IMR-90 (cell line): ENCODE results near the gene ITGA2. TPM values are rescaled to one million over a fixed set of nuclear protein-coding genes. Genes with fewer than 3 reads are reported as not detected.
A peak's percentile ranks its signal among the peaks of the same experiment; 100 is the strongest.

Source experiments
- ATAC-seq: fragments of 200-7000 bp; cut with Tn5 transposase; 2 replicates; pipeline ENCODE4 v1.9.1; 2020; ENCODE audit warnings: low read depth, mild to moderate bottlenecking, moderate library complexity
- BruUV-seq: library from RNA; stranded (reverse); fragments of 400-500 nt; replicated peaks from 2 replicates; lab custom pipeline; 2021; lab: Mats Ljungman, UMichigan
- CTCF ChIA-PET: fragments of 300-600 bp; formaldehyde crosslinking; extraction: SDS; loops from one replicate; lab custom pipeline; 2021; ENCODE audit warnings: antibody characterized with exemption; lab: Yijun Ruan, JAX
- POLR2A ChIA-PET: fragments of 300-600 bp; sonication (Branson Sonifier 250); formaldehyde crosslinking; loops from one replicate; lab custom pipeline; 2022; ENCODE audit warnings: antibody characterized with exemption; ENCODE audit not compliant: unreplicated experiment; lab: Charles Lee
- DNase-seq: peaks from one replicate; pipeline ENCODE4 v3.0.0; 2013
- H2AFZ ChIP-seq: replicated peaks from 2 replicates; pipeline ENCODE3; 2013; ENCODE audit warnings: low read length, mild to moderate bottlenecking; ENCODE audit not compliant: poor library complexity
- H2AK5ac ChIP-seq: 2 replicates; pipeline ENCODE4 v1.6.1; 2013; ENCODE audit warnings: low read depth, low read length, inconsistent platforms
- H2AK9ac ChIP-seq: replicated peaks from 2 replicates; pipeline ENCODE3; 2013; ENCODE audit warnings: mild to moderate bottlenecking, low read depth, low read length, moderate library complexity; ENCODE audit not compliant: poor library complexity
- H2BK120ac ChIP-seq: 2 replicates; pipeline ENCODE4 v1.6.1; 2013; ENCODE audit warnings: low read depth, low read length, inconsistent platforms
- H2BK15ac ChIP-seq: 3 replicates; pipeline ENCODE4 v1.6.1; 2013; ENCODE audit warnings: low read depth, low read length, inconsistent platforms
- H2BK20ac ChIP-seq: 2 replicates; pipeline ENCODE4 v1.6.1; 2013; ENCODE audit warnings: low read depth, mild to moderate bottlenecking, inconsistent platforms, low read length, moderate library complexity
- H2BK5ac ChIP-seq: 2 replicates; pipeline ENCODE4 v1.6.1; 2013; ENCODE audit warnings: mild to moderate bottlenecking, low read depth, low read length, inconsistent platforms; ENCODE audit not compliant: poor library complexity, severe bottlenecking
- H3K14ac ChIP-seq: replicated peaks from 2 replicates; pipeline ENCODE4 v1.6.1; 2013; ENCODE audit warnings: low read depth, low read length, inconsistent platforms
- H3K18ac ChIP-seq: 2 replicates; pipeline ENCODE4 v1.6.1; 2013; ENCODE audit warnings: low read depth, low read length, control low read depth
- H3K23ac ChIP-seq: 2 replicates; pipeline ENCODE4 v1.6.1; 2013; ENCODE audit warnings: low read depth, low read length, inconsistent platforms
- H3K27ac ChIP-seq: 2 replicates; pipeline ENCODE4 v1.5.1; 2013; ENCODE audit warnings: mild to moderate bottlenecking, control low read depth, low read length; ENCODE audit not compliant: insufficient read depth
- H3K27me3 ChIP-seq: 2 replicates; pipeline ENCODE4 v1.6.1; 2013; ENCODE audit warnings: low read length; ENCODE audit not compliant: control insufficient read depth, insufficient read depth
- H3K36me3 ChIP-seq: 2 replicates; pipeline ENCODE4 v1.6.1; 2013; ENCODE audit warnings: low read length, mixed read lengths; ENCODE audit not compliant: control insufficient read depth, insufficient read depth
- H3K4ac ChIP-seq: 2 replicates; pipeline ENCODE4 v1.6.1; 2013; ENCODE audit warnings: low read depth, low read length, inconsistent platforms
- H3K4me1 ChIP-seq: 2 replicates; pipeline ENCODE4 v1.6.1; 2013; ENCODE audit warnings: low read length, mixed read lengths; ENCODE audit not compliant: control insufficient read depth, insufficient read depth
- H3K4me2 ChIP-seq: 2 replicates; pipeline ENCODE4 v1.6.1; 2013; ENCODE audit warnings: low read depth, mild to moderate bottlenecking, control low read depth, low read length, moderate library complexity
- H3K4me3 ChIP-seq: 2 replicates; pipeline ENCODE4 v1.5.1; 2013; ENCODE audit warnings: low read depth, mild to moderate bottlenecking, control low read depth, low read length, moderate library complexity; ENCODE audit not compliant: insufficient read depth
- H3K56ac ChIP-seq: 2 replicates; pipeline ENCODE4 v1.6.1; 2013; ENCODE audit warnings: low read length, inconsistent platforms; ENCODE audit not compliant: insufficient read depth; ENCODE audit errors: extremely low read depth
- H3K79me1 ChIP-seq, 2 experiments: 2 replicates each; pipeline ENCODE4 v1.6.1; 2013; ENCODE audit warnings: low read length in 2 of 2, inconsistent platforms in 1 of 2, low read depth in 1 of 2
- H3K9ac ChIP-seq: 2 replicates; pipeline ENCODE4 v1.6.1; 2013; ENCODE audit warnings: low read depth, low read length, control low read depth
- H3K9me1 ChIP-seq: 2 replicates; pipeline ENCODE4 v1.6.1; 2013; ENCODE audit warnings: low read length, inconsistent platforms; ENCODE audit not compliant: insufficient read depth
- H3K9me3 ChIP-seq: 2 replicates; pipeline ENCODE4 v1.6.1; 2013; ENCODE audit warnings: low read length; ENCODE audit not compliant: control insufficient read depth, insufficient read depth
- H4K20me1 ChIP-seq: 2 replicates; pipeline ENCODE4 v1.6.1; 2013; ENCODE audit warnings: low read length, inconsistent platforms; ENCODE audit not compliant: insufficient read depth
- H4K5ac ChIP-seq: 2 replicates; pipeline ENCODE4 v1.6.1; 2013; ENCODE audit warnings: mild to moderate bottlenecking, low read depth, low read length, control low read depth
- H4K8ac ChIP-seq, 2 experiments: 2 replicates each; pipeline ENCODE4 v1.6.1; 2013; ENCODE audit warnings: low read depth in 2 of 2, low read length in 2 of 2, control low read depth in 1 of 2, inconsistent platforms in 1 of 2
- H4K91ac ChIP-seq: 2 replicates; pipeline ENCODE4 v1.6.1; 2013; ENCODE audit warnings: low read depth, low read length, inconsistent platforms; ENCODE audit not compliant: insufficient read depth
- CEBPB ChIP-seq: IDR thresholded peaks from 2 replicates; pipeline ENCODE4 v1.6.1; 2012; ENCODE audit warnings: low read depth, low read length, improper control_type of control experiment
- CHD1 ChIP-seq: IDR thresholded peaks from 2 replicates; pipeline ENCODE4 v1.6.1; 2012; ENCODE audit warnings: low read depth, low read length, improper control_type of control experiment
- ELK1 ChIP-seq: fragments of 150-350 bp; IDR thresholded peaks from 2 replicates; pipeline ENCODE4 v1.6.1; 2016; ENCODE audit warnings: low read depth, mild to moderate bottlenecking, low read length, moderate library complexity, borderline replicate concordance
- MAFK ChIP-seq: IDR thresholded peaks from 2 replicates; pipeline ENCODE4 v1.6.1; 2012; ENCODE audit warnings: low read depth, low read length, improper control_type of control experiment
- NFE2L2 ChIP-seq: fragments of 150-350 bp; IDR thresholded peaks from 2 replicates; pipeline ENCODE4 v1.6.1; 2016; ENCODE audit warnings: low read depth, mild to moderate bottlenecking, low read length
- POLR2A ChIP-seq: IDR thresholded peaks from 2 replicates; pipeline ENCODE4 v1.6.1; 2012; ENCODE audit warnings: mild to moderate bottlenecking, low read depth, low read length
- RAD21 ChIP-seq: IDR thresholded peaks from 2 replicates; pipeline ENCODE4 v1.6.1; 2012; ENCODE audit warnings: low read length, improper control_type of control experiment
- RCOR1 ChIP-seq: IDR thresholded peaks from 2 replicates; pipeline ENCODE4 v1.6.1; 2012; ENCODE audit warnings: mild to moderate bottlenecking, low read length, improper control_type of control experiment; ENCODE audit not compliant: insufficient replicate concordance
- SMC3 ChIP-seq: fragments of 150-350 bp; IDR thresholded peaks from 2 replicates; pipeline ENCODE4 v1.6.1; 2016; ENCODE audit warnings: low read depth, mild to moderate bottlenecking, antibody characterized with exemption, low read length, moderate library complexity
- WGBS, 2 experiments: methylation state at CpG; one replicate each; pipeline versions ENCODE4 v1.1.5 to v1.1.7; 2013; ENCODE audit warnings: missing lambda C conversion rate in 2 of 2; ENCODE audit not compliant: insufficient read length in 1 of 2; ENCODE audit errors: extremely low coverage in 2 of 2; 5-methylcytosine and 5-hydroxymethylcytosine counted together
- dilution Hi-C: fragments of 300-500 bp; cut with HindIII; formaldehyde crosslinking; loops from one replicate; pipeline ENCODE4 v1.14.3; 2018; ENCODE audit warnings: low sequenced_read_pairs; ENCODE audit not compliant: unreplicated experiment
- in situ Hi-C: fragments of 300-500 bp; cut with MboI; formaldehyde crosslinking; loops from 3 replicates; pipeline ENCODE4 v1.14.3; 2019; ENCODE audit warnings: low sequenced_read_pairs, inconsistent platforms, mixed read lengths
- intact Hi-C: fragments of 100-400 bp; cut with micrococcal nuclease; formaldehyde crosslinking; loops from 2 replicates; pipeline ENCODE4 v1.10.0; 2022
- polyA plus RNA-seq, 3 experiments: library from polyadenylated mRNA; depleted of rRNA; stranded (reverse); fragments of >200 nt; gene quantifications; 2 replicates each; pipeline ENCODE4 v1.2.3, GENCODE V29; 2012; ENCODE audit warnings: low replicate concordance in 1 of 3
- total RNA-seq: library from RNA; depleted of rRNA; stranded (reverse); fragments of >200 nt; gene quantifications from 2 replicates; pipeline ENCODE4 v1.2.3, GENCODE V29; 2012

ITGA2 gene
- total and polyA plus RNA-seq, 2 of the 4 experiments (the other 2 are of a cell fraction), result 23.3 to 93.4 TPM

- WGBS, 2 experiments, result no CpG with 5 or more reads among the region's 2 CpGs
- Histone ChIP-seq H3K9me3 (no peaks in the 10 kb centered on the region), H3K9ac (no peak overlapping the region), H3K27me3 (no peaks in the 10 kb centered on the region), H3K4ac (peak overlapping the region; percentile 38; the same call in 1 of the 2 replicates), H4K8ac (peak overlapping the region; percentile 8 to 71; a peak in 2 of 4 replicates), H2AFZ (no peak overlapping the region), H3K56ac (0 out of 2 replicates have a peak overlapping the region, but pooled peaks have one; percentile 47), H4K5ac (0 out of 2 replicates have a peak overlapping the region, but pooled peaks have one; percentile 24), H3K4me2 (no peak overlapping the region; the same call in 1 of the 2 replicates), H3K79me1 (peaks cover 8 to 21% of the 10 kb centered on the region in 2 experiments; a peak in 3 of 4 replicates), H3K4me3 (no peak overlapping the region), H2BK120ac (peak overlapping the region; percentile 42), H2BK15ac (0 out of 3 replicates have a peak overlapping the region, but pooled peaks have one; percentile 4), H3K36me3 (peaks cover 23% of the 10 kb centered on the region), H2BK5ac (peak overlapping the region; percentile 78), H3K23ac (peak overlapping the region; percentile 50; the same call in 1 of the 2 replicates), H3K18ac (peak overlapping the region; percentile 55), H3K27ac (peak overlapping the region; percentile 24), H4K91ac (no peak overlapping the region), H2BK20ac (peak overlapping the region; percentile 20; the same call in 1 of the 2 replicates), H4K20me1 (no peaks in the 10 kb centered on the region), H3K9me1 (peaks cover 3% of the 10 kb centered on the region; the same call in 1 of the 2 replicates), H2AK9ac (no peak overlapping the region), H3K4me1 (peaks cover 5% of the 10 kb centered on the region), H3K14ac (peak overlapping the region; percentile 16; the same call in 1 of the 2 replicates), H2AK5ac (no peak overlapping the region)
- in situ Hi-C loops, result no loop called here
- ChIA-PET POLR2A (no interaction called here), CTCF (interaction anchor here (1.0 to 1.4 kb wide), 2 partner anchors 39 to 122 kb away, joined by 4 to 5 read pairs; no protein-coding TSS in a partner anchor)
- BruUV-seq, result no TSS peak
- ATAC-seq (peak; percentile 36), DNase-seq (no peak)
- intact Hi-C loops, result loop anchor here (2.0 kb wide), 1 partner anchor 122 kb away; no protein-coding TSS in a partner anchor
- TF ChIP-seq CHD1 (no peak), MAFK (no peak), CEBPB (no peak), POLR2A (no peak), ELK1 (no peak), NFE2L2 (no peak), RCOR1 (no peak), SMC3 (no peak), RAD21 (no peak)
- dilution Hi-C loops, result loop anchor here (25.0 kb wide), 1 partner anchor 109 kb away; no protein-coding TSS in a partner anchor
Observed at GRCh38 chr5:53071298-53071697, 82.1 kb downstream of the ITGA2 start.
